Hepatocyte (in vitro differentiated cells): Measurements from ENCODE around the gene CFAP77.

Experiments used
- CTCF ChIP-seq: fragments of 200-600 bp; sonication (generic); IDR thresholded peaks from 2 replicates; pipeline ENCODE4 v1.5.1; 2016; ENCODE audit warnings: antibody characterized with exemption, mild to moderate bottlenecking; ENCODE audit not compliant: poor library complexity
- EZH2phosphoT487 ChIP-seq: fragments of 200-600 bp; sonication (generic); IDR thresholded peaks from one replicate; pipeline ENCODE4 v1.6.1; 2018; ENCODE audit warnings: antibody characterized with exemption, mild to moderate bottlenecking, low read depth, moderate library complexity; ENCODE audit not compliant: unreplicated experiment, severe bottlenecking

- no peak for TF ChIP-seq CTCF
- no peak for TF ChIP-seq EZH2phosphoT487
These were observed 78.6 kb downstream of the CFAP77 start for GRCh38 chr9:132488626-132489025.
